LNCAP (cell line): ENCODE measurements around the gene MDM4.

Experiments
- CTCF ChIP-seq: fragments of 450-650 bp; IDR thresholded peaks from 2 replicates; pipeline ENCODE4 v1.5.1; 2017; ENCODE audit warnings: mild to moderate bottlenecking

MDM4 gene

GRCh38 chr1:204516180-204516879 lies at the start of gene MDM4:
MDM4 (plus strand) TSS chr1:204516406; CDS start chr1:204525519, 9,113 bp downstream.
- TF ChIP-seq CTCF: no peak

- TF ChIP-seq CTCF: no peak
Measured at GRCh38 chr1:204466416-204467405, 49.5 kb upstream of the MDM4 start.

GRCh38 chr1:204468206-204468605 lies 48.0 kb upstream of the MDM4 start:
- no peak for TF ChIP-seq CTCF

- no peak for TF ChIP-seq CTCF
Measured at GRCh38 chr1:204468766-204469302, 47.4 kb upstream of the MDM4 start.

GRCh38 chr1:204469304-204469703 lies 46.9 kb upstream of the MDM4 start:
- TF ChIP-seq CTCF: no peak

GRCh38 chr1:204471687-204472086 lies 44.5 kb upstream of the MDM4 start:
- TF ChIP-seq CTCF: no peak

GRCh38 chr1:204472660-204473059 lies 43.5 kb upstream of the MDM4 start:
- TF ChIP-seq CTCF: no peak
